ENCODE data around the gene VIT. TPM values are rescaled to one million over a fixed set of nuclear protein-coding genes. Genes with fewer than 3 reads are reported as not detected.

Gene VIT
- total and polyA plus RNA-seq, 2 experiments from 2014 or later, result not detected

DNA sequence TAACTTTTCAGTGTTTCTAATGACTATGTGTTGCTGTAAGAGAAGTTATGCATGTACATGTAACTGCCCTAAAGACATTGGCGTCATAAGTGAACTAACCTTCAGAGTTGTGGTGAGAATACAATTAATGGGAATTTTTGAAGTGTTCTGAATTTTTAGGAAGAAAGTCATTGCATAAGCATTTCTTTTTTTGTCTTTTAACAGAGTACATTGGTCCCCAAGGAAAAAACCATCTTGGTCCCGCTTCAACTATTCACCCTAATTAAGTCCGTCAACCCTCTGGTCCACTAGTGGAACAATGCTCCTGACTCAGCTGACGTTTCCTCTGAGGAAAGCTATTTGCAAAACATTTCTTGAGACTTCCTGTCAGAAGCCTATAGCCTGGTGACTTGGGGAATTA, 41.1 kb upstream of the VIT start:
- no peak overlapping the region for H2AFZ ChIP-seq
- no peak overlapping the region for H3K4me2 ChIP-seq

More for the DNA sequence above, 41.1 kb upstream of the VIT start:
- H3K27me3 ChIP-seq (ENCODE audit: insufficient read depth), result no peaks in the 10 kb centered on the region
- Mint-ChIP-seq H3K4me1 (no peaks in the 10 kb centered on the region), H3K9me3 (no peaks in the 10 kb centered on the region; the same call in 2 of the 3 replicates), H3K27ac (no peak overlapping the region), H3K36me3 (ENCODE audit: low read depth) (no peaks in the 10 kb centered on the region), H3K27me3 (ENCODE audit: insufficient read depth, low read depth, poor library complexity) (no peaks in the 10 kb centered on the region), H3K4me3 (no peak overlapping the region)
- H3K36me3 ChIP-seq (ENCODE audit: insufficient read depth), result no peaks in the 10 kb centered on the region
- H3K9me2 ChIP-seq (ENCODE audit: insufficient read depth), result 0 out of 2 replicates have a peak, but pooled peaks cover 7% of the 10 kb centered on the region
- TF ChIP-seq, protein P1, sequence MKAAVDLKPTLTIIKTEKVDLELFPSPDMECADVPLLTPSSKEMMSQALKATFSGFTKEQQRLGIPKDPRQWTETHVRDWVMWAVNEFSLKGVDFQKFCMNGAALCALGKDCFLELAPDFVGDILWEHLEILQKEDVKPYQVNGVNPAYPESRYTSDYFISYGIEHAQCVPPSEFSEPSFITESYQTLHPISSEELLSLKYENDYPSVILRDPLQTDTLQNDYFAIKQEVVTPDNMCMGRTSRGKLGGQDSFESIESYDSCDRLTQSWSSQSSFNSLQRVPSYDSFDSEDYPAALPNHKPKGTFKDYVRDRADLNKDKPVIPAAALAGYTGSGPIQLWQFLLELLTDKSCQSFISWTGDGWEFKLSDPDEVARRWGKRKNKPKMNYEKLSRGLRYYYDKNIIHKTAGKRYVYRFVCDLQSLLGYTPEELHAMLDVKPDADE (IDR thresholded peaks at IDR 0.05), result no peak
- TF ChIP-seq, protein P2, sequence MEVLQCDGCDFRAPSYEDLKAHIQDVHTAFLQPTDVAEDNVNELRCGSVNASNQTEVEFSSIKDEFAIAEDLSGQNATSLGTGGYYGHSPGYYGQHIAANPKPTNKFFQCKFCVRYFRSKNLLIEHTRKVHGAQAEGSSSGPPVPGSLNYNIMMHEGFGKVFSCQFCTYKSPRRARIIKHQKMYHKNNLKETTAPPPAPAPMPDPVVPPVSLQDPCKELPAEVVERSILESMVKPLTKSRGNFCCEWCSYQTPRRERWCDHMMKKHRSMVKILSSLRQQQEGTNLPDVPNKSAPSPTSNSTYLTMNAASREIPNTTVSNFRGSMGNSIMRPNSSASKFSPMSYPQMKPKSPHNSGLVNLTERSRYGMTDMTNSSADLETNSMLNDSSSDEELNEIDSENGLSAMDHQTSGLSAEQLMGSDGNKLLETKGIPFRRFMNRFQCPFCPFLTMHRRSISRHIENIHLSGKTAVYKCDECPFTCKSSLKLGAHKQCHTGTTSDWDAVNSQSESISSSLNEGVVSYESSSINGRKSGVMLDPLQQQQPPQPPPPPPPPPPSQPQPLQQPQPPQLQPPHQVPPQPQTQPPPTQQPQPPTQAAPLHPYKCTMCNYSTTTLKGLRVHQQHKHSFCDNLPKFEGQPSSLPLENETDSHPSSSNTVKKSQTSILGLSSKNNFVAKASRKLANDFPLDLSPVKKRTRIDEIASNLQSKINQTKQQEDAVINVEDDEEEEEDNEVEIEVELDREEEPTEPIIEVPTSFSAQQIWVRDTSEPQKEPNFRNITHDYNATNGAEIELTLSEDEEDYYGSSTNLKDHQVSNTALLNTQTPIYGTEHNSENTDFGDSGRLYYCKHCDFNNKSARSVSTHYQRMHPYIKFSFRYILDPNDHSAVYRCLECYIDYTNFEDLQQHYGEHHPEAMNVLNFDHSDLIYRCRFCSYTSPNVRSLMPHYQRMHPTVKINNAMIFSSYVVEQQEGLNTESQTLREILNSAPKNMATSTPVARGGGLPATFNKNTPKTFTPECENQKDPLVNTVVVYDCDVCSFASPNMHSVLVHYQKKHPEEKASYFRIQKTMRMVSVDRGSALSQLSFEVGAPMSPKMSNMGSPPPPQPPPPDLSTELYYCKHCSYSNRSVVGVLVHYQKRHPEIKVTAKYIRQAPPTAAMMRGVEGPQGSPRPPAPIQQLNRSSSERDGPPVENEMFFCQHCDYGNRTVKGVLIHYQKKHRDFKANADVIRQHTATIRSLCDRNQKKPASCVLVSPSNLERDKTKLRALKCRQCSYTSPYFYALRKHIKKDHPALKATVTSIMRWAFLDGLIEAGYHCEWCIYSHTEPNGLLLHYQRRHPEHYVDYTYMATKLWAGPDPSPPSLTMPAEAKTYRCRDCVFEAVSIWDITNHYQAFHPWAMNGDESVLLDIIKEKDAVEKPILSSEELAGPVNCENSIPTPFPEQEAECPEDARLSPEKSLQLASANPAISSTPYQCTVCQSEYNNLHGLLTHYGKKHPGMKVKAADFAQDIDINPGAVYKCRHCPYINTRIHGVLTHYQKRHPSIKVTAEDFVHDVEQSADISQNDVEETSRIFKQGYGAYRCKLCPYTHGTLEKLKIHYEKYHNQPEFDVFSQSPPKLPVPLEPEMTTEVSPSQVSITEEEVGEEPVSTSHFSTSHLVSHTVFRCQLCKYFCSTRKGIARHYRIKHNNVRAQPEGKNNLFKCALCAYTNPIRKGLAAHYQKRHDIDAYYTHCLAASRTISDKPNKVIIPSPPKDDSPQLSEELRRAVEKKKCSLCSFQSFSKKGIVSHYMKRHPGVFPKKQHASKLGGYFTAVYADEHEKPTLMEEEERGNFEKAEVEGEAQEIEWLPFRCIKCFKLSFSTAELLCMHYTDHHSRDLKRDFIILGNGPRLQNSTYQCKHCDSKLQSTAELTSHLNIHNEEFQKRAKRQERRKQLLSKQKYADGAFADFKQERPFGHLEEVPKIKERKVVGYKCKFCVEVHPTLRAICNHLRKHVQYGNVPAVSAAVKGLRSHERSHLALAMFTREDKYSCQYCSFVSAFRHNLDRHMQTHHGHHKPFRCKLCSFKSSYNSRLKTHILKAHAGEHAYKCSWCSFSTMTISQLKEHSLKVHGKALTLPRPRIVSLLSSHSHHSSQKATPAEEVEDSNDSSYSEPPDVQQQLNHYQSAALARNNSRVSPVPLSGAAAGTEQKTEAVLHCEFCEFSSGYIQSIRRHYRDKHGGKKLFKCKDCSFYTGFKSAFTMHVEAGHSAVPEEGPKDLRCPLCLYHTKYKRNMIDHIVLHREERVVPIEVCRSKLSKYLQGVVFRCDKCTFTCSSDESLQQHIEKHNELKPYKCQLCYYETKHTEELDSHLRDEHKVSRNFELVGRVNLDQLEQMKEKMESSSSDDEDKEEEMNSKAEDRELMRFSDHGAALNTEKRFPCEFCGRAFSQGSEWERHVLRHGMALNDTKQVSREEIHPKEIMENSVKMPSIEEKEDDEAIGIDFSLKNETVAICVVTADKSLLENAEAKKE (CRISPR knock-in tag; IDR thresholded peaks at IDR 0.05), result no peak
- TF ChIP-seq EZH2 (IDR thresholded peaks at IDR 0.05; ENCODE audit: low read depth, unreplicated experiment) (no peak), JUNB (IDR thresholded peaks at IDR 0.05; ENCODE audit: unreplicated experiment) (no peak), STAT1 (IDR thresholded peaks at IDR 0.05; ENCODE audit: unreplicated experiment) (no peak), EZH2phosphoT487 (IDR thresholded peaks at IDR 0.05; ENCODE audit: unreplicated experiment) (no peak), NANOG (IDR thresholded peaks at IDR 0.05; ENCODE audit: borderline replicate concordance) (no peak)
- no peak for ATAC-seq
- no peaks in the 10 kb centered on the region for H3K79me2 ChIP-seq (replicated peaks; ENCODE audit: insufficient read depth)
- DNase-seq (ENCODE audit: low spot score), result no peak
- no peaks in the 10 kb centered on the region for H4K20me1 ChIP-seq (replicated peaks; ENCODE audit: insufficient read depth)
- no peaks in the 10 kb centered on the region for H3F3A ChIP-seq (replicated peaks; ENCODE audit: low read depth)
- H3K4me1 ChIP-seq (ENCODE audit: insufficient read depth), result no peaks in the 10 kb centered on the region
- H3K27ac ChIP-seq (ENCODE audit: low read depth), result no peak overlapping the region
- H3K4me3 ChIP-seq, result no peak overlapping the region

All from GM23338 (cell line).